GM19438 (cell line): Measurements from ENCODE around the gene MOG.

Experiments used
- ATAC-seq: cut with Tn5 transposase; IDR thresholded peaks from one replicate; pipeline ENCODE4 v1.9.1; 2021; ENCODE audit warnings: low read depth; ENCODE audit not compliant: unreplicated experiment

The MOG gene

GRCh38 chr6:29673161-29673560 is 16.3 kb downstream of the MOG start:
- ATAC-seq, result no peak

DNA sequence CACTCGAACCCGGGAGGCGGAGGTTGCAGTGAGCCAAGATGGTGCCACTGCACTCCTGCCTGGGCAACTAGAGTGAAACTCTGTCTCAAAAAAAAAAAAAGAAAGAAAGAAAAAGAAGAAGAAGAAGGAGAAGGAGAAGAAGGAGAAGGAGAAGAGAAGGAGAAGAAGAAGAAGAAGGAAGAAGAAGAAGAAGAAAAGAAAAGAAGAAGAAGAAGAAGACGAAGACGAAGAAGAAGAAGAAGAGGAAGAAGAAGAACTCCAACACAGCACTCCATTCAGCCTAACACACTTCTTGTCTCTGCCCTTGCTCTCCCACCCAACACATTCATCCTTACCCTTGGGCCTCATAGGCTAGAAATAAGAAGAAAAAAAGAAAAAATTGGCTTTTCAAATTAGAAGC is 17.1 kb downstream of the MOG start:
- ATAC-seq, result no peak

DNA sequence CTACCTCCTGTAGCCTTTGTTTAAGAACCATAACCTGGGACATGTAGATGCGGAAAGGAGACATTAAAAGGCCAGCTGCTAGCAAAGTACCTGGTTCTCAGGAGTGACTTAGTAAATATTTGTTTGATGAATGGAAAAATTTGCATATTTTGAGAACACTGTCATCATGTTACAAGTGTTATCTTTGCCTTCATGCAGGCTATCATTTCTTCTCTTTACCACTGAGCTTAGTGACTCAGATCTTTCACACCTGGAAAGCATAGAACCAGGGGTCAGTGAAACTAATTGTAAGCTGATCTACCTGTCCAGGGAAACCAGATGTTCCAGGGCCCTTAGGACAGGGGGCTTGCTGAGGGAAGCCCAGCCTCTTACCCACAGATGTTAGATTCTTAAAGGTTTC is 18.7 kb downstream of the MOG start:
- ATAC-seq, result no peak

DNA sequence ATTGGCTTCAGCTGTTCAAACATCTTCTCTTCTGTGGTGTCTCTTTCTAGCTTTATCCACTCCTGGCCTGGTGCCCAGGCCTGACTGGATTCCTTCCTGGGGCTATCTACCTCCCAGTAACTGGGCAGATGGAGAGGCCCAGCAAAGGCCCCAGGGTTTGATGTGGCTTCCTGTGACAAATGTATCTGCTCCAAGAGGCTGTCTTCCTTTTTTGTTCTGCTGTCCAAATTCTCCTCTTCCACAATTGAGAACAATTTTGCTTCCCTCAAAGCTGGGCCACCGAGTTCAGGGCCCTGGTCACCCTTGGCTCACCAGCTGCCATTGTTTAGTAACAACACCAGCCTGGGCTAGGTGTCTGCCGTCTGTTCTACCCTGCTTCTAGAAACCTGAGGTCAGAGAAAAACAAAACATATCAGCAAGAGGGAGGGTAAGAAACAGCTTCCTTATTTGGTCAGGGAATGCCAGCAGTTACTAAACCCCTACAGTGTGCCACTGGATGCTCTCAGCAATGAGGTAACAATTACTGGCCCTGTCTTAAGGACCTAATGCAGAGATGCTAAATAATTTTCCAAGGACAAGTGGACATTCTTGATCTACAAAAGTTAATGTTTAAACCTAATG is 20.2 kb downstream of the MOG start:
- ATAC-seq, result no peak

DNA sequence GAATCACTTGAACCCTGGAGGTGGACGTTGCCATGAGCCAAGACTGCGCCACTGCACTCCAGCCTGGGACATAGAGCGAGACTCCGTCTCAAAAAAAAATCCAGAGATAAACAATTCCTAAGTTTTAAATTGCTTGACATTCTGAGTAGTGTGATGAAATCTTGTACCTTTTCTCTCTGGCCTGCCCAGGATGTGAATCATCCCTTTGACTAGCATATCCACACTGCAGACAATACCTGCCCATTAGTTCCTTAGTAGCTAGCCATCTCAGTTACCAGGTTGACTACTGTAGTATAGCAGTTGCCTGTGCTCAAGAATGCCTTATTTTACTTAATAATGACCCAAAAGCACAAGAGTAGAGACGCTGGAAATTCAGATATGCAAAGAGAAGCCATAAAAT is 21.2 kb downstream of the MOG start:
- no peak for ATAC-seq

GRCh38 chr6:29679962-29680361 is 23.1 kb downstream of the MOG start:
- no peak for ATAC-seq

DNA sequence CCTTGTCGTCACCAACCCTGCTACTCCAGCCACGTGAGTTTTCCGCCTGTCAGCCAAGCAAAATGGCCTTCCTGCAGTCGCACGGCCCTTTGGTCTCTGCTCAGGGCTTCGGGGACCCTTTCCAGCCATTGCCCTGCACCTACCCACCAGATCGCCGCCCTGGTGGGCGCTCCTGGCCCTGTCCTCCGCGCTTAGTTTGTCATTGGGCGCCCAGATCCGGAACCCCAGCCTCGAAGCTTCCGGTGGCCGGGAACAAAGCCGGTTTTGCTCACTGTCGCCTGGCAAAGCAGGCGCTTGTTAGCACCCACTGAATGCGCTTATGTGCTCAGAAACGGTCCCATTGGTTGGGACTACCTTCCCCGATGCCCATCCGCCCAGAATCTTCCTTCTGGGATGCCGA is 23.5 kb downstream of the MOG start:
- ATAC-seq, result no peak

DNA sequence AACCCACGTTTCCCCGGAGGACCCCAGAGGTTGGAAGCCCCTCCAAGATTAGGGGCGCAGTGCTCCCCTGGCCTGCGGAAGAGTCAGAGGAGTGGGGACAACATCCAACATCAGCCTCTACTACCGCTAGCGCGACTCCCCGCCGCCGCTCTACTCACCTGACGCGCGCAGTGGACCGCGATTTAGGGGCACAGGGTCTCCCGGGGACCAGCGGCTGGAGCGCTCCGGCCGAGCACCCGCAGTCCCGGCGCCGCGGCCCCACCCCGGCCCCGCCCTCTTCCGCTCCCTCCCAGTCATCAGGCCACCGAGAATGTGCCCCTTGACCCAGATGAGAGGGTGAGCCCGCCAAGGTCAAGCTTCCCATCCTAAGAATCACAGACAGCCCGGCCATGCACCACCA is 24.0 kb downstream of the MOG start, which contains the start of gene ZFP57:
Gene ZFP57, minus strand, starts transcription at position 249 of the 400 bp plus-strand sequence. CDS start 4,149 bp downstream, outside the sequence.
- no peak for ATAC-seq

DNA sequence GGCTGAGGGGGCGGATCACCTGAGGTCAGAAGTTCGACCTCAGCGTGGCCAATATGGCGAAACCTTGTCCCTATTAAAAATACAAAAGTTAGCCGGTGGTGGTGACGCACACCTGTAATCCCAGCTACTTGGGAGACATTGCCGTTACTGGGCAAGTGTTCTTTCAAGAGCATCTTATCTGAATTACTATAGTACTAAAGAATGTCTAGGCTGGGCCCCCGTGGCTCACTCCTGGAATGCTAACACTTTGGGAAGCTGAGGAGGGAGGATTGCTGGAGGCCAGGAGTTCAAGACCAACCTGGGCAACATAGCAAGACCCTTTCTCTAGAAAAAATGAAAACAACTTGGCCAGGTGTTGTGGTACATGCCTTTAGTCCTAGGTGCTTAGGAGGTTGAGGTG is 24.9 kb downstream of the MOG start:
- ATAC-seq, result no peak

DNA sequence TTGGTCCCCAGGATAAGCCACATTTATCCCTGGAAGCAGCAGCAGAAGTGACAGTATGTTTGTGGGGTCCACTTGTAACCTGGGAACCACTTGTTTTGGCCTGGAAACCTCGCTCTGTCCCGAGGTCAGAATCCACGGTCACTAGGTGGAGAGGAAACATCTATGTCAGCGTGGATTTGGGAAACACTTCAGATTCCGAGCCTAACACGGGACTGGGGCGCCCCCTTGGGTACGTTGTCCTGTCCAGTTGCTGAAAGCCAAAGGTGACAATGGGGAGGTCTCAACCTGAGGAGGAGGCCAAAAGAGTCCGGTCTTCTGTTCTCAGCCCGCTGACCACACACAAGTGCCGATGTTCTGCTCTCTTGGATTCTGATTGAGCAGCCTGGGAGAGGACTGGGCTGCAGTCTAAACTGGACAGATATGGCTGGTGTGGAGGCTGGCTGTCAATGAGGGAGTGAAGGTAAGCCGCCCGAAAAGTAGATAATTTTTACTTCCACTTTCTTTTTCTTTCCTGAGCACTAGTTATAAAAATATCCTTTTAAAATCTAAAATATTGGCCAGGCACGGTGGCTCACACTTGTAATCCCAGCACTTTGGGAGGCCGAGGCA is 28.9 kb downstream of the MOG start:
- no peak for ATAC-seq

GRCh38 chr6:29694637-29695036 is 37.7 kb downstream of the MOG start:
- no peak for ATAC-seq

GRCh38 chr6:29696147-29697125 is 39.5 kb downstream of the MOG start:
- ATAC-seq, result no peak

DNA sequence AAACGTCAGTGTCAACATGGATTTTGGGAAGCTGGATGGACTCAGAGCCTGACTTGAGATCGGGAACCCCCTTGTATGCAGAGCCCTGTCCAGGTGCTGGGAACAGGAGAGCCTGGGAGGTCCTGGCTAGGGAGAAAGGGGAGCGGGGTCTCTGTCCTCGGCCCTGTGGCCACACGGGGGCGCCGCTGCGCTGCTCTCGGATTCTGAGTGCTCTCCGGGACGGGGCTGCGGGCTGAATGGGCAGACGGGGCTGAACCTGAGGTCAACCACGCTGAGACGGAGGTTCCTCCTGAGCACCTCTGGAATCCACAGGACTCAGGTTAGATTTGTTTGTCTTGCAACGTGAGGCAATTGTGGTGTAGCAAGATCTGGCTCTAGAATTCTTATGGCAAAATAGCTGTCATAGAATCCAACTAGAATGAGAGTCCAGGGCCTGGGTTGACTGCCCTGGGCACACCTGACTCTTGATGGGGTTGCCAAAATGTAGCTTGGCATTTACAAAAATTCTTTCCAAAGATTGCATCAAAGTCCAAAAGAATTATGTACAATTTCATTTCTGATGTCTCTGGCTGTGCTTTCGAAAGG is 45.7 kb downstream of the MOG start:
- ATAC-seq, result no peak

GRCh38 chr6:29705389-29706231 is 48.7 kb downstream of the MOG start:
- no peak for ATAC-seq

DNA sequence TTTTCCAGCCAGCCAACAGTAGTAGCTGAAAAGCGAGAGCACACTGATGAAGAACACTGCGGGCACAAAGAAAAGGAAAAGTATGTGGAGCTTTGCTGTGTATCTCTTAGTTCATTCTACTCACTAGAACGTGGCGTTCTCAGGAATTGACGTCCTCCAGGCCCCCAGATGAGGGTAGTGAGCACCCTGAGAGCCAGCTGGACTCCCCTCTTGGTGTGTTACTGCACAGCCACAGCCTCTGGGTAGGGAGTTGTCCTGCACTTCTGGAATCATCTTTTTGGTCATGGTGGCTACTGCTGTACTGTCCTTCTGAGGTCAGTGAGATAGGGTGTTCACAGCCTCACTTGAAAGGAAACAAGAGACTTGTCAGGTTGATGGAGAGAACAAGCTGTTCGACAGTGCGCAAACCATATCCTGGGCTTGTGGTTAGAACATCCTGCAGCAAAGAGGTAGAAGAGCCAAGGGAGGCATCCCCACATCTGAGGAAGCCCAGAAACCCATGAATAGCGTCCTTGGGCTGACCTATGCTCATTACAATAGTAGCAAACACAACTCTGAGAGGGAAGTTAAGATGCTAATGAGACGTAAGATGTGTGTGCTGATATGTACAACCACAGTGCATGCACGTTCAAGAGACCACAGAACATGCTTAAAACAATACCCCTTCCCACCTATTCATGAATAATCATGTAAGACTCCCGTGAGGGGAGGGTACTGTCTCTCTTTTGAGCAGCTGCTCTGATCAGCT is 51.7 kb downstream of the MOG start:
- no peak for ATAC-seq

DNA sequence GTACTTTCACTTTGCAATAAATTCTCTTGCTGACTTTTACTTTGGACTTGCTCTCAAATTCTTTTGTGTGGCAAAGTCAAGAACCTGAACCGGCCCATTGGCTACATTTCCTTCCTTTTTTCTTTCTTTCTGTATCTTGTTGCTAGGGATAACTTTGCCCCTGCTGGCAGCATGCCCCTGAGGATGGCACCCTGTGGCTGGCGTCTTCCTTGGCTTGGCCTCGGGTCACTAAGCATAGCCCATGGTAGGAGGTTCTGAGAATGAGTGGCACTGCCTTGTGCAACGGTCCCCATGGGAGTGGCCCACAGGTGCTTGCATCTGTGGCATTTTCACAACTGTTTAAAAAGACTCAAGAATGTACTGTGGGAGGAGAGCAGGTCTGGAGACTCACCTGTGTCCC is 52.3 kb downstream of the MOG start:
- no peak for ATAC-seq

DNA sequence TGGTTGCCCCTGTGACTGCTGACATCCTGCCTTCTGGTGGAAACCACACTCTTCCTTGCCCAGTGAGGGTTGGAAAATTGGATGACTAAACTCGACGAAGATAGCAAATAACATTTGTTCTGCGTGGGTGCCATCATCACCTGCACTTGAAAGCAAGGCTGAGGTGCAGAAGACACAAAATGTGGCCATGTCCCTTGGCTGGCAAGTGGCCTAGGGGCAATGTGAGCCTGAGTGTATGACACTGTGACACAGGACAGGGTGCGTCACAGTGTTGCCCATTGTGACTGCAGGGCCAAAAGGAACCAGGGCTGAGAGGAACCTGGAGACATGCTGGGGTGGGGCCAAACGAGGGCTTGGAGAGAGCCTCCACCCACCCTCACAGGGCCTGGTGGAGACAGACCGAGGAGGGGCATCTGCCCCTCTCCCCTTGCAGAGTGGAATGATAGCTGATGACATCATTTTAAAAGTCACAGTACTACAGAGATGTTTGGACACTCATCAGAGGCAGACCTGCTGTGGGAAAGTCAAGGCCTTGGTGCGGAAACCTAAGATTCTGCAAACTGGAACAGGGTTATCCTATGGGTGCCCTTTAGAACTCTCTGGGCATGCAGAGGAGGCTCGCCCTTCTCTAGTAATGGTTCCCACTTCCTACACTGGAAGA is 53.5 kb downstream of the MOG start:
- no peak for ATAC-seq

GRCh38 chr6:29720863-29721262 is 64.0 kb downstream of the MOG start:
- ATAC-seq, result no peak
